Measurements from ENCODE around the gene CTNNA2. TPM values are rescaled to one million over a fixed set of nuclear protein-coding genes. Genes with fewer than 3 reads are reported as not detected.

Gene CTNNA2
- total RNA-seq, 2 donors from 2014 or later, result 0.17 to 0.88 TPM

- intact Hi-C loops (cut with DNase I), result loop anchor here (10.0 kb wide), 1 partner anchor 121 kb away; no protein-coding TSS in a partner anchor
These were observed 342.6 kb downstream of the CTNNA2 start for GRCh38 chr2:79855264-79856006.

DNA sequence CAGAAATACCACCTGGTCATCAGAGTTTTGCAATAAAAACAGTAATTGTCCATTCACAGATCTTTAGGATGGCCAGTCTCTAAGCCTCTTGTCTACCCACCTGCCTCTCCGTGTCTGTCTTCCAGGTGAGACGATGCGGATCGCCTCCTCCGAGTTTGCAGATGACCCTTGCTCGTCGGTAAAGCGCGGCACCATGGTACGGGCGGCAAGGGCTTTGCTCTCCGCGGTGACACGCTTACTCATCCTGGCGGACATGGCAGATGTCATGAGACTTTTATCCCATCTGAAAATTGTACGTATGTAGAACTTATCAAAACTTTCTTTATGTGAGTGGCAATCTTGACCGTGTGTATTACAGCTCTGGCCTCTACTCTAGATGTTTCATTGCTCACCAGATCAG, 345.0 kb downstream of the CTNNA2 start:
- no peaks in the 10 kb centered on the region for H3K4me1 ChIP-seq
- H3K36me3 ChIP-seq, result no peaks in the 10 kb centered on the region
- DNase-seq, result no peak
- H3K9ac ChIP-seq (ENCODE audit: low read depth in 2 of 2, low read length in 2 of 2), result no peak overlapping the region
- intact Hi-C loops (cut with DNase I), result loop anchor here (10.0 kb wide), 1 partner anchor 123 kb away; no protein-coding TSS in a partner anchor
- no peaks in the 10 kb centered on the region for H3K9me3 ChIP-seq
- no peaks in the 10 kb centered on the region for H3K27me3 ChIP-seq
- no peak overlapping the region for H3K4me3 ChIP-seq
- no peak for TF ChIP-seq CTCF (IDR thresholded peaks at IDR 0.05)
- no peak overlapping the region for H3K27ac ChIP-seq

More at GRCh38 chr2:79855264-79856006, 342.6 kb downstream of the CTNNA2 start:
- H3K4me3 ChIP-seq, result no peak overlapping the region
- H3K9me3 ChIP-seq, result no peaks in the 10 kb centered on the region
- TF ChIP-seq CTCF (IDR thresholded peaks at IDR 0.05), result peak; percentile 29
- no peaks in the 10 kb centered on the region for H3K36me3 ChIP-seq
- no peaks in the 10 kb centered on the region for H3K4me1 ChIP-seq
- DNase-seq, result peak; percentile 21
- H3K27me3 ChIP-seq, result no peaks in the 10 kb centered on the region
- no peak overlapping the region for H3K9ac ChIP-seq (ENCODE audit: low read depth in 2 of 2, low read length in 2 of 2)
- H3K27ac ChIP-seq, result no peak overlapping the region

GRCh38 chr2:79860228-79861058, 347.6 kb downstream of the CTNNA2 start:
- no peak for DNase-seq
- no peaks in the 10 kb centered on the region for H3K9me3 ChIP-seq
- no peaks in the 10 kb centered on the region for H3K4me1 ChIP-seq
- H3K27ac ChIP-seq, result no peak overlapping the region
- no peak overlapping the region for H3K4me3 ChIP-seq
- no peaks in the 10 kb centered on the region for H3K36me3 ChIP-seq
- H3K27me3 ChIP-seq, result no peaks in the 10 kb centered on the region
- no peak overlapping the region for H3K9ac ChIP-seq (ENCODE audit: low read depth in 2 of 2, low read length in 2 of 2)
- intact Hi-C loops (cut with DNase I), result loop anchor here (10.0 kb wide), 2 partner anchors 326 to 626 kb away; no protein-coding TSS in a partner anchor
- no peak for TF ChIP-seq CTCF (IDR thresholded peaks at IDR 0.05)

DNA sequence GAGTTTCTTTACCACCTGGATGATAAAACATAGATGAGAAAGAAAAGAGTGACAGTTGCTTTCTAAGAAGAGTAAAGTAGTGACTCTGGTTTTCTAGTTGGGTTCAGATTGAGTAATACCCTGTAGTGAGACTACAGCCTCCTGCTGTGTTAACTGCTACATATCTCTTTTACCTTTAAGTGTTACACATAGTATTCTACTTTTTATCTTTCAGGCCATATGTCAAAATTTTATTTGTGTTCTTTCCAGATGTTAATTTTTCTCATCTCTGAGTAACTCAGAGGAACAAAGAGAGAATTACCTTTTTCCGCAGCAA, 348.2 kb downstream of the CTNNA2 start:
- DNase-seq, result no peak
- Histone ChIP-seq H3K27me3 (no peaks in the 10 kb centered on the region), H3K4me3 (no peak overlapping the region), H3K27ac (no peak overlapping the region), H3K9me3 (no peaks in the 10 kb centered on the region), H3K4me1 (no peaks in the 10 kb centered on the region), H3K36me3 (no peaks in the 10 kb centered on the region), H3K9ac (ENCODE audit: low read depth in 2 of 2, low read length in 2 of 2) (no peak overlapping the region)
- no peak for TF ChIP-seq CTCF (IDR thresholded peaks at IDR 0.05)
- intact Hi-C loops (cut with DNase I), result loop anchor here (10.0 kb wide), 2 partner anchors 326 to 626 kb away; no protein-coding TSS in a partner anchor

DNA sequence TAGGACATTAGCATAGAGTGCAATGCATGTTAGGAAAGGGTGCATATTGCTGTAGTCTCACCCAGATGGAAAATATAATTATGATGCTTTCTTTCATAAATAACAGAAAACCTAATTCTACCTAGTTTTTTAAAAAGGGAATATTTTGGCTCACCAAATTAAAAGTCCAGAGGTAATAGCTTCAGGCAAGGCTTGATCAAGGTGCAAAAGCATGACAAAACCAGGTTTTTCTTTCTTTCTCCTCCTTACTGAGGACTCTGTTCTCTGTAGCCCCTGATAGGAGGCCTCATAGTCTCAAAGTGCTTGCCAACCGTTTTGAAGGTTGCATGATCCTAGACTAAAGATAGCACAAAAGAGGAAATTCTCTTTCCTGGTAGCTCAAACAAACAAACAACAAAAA, 349.9 kb downstream of the CTNNA2 start:
- Histone ChIP-seq H3K27me3 (no peaks in the 10 kb centered on the region), H3K4me3 (no peak overlapping the region), H3K9ac (ENCODE audit: low read depth in 2 of 2, low read length in 2 of 2) (no peak overlapping the region), H3K9me3 (no peaks in the 10 kb centered on the region), H3K36me3 (no peaks in the 10 kb centered on the region), H3K4me1 (no peaks in the 10 kb centered on the region), H3K27ac (no peak overlapping the region)
- DNase-seq, result no peak
- no peak for TF ChIP-seq CTCF (IDR thresholded peaks at IDR 0.05)
- intact Hi-C loops (cut with DNase I), result loop anchor here (10.0 kb wide), 2 partner anchors 328 to 628 kb away; no protein-coding TSS in a partner anchor

All from colonic mucosa (tissue), 4 donors.